Measurements from ENCODE around the gene IQSEC2.

The IQSEC2 gene

GRCh38 chrX:53250556-53250955 lies 30.8 kb downstream of the IQSEC2 start:
- Mint-ChIP-seq H3K4me1 (no peaks in the 10 kb centered on the region), H3K9me3 (peaks cover 13% of the 10 kb centered on the region), H3K27ac (no peak overlapping the region), H3K27me3 (ENCODE audit: low read depth) (no peaks in the 10 kb centered on the region), H3K4me3 (no peak overlapping the region), H3K36me3 (ENCODE audit: low read depth) (peaks cover 9% of the 10 kb centered on the region)
- TF ChIP-seq, protein P1, sequence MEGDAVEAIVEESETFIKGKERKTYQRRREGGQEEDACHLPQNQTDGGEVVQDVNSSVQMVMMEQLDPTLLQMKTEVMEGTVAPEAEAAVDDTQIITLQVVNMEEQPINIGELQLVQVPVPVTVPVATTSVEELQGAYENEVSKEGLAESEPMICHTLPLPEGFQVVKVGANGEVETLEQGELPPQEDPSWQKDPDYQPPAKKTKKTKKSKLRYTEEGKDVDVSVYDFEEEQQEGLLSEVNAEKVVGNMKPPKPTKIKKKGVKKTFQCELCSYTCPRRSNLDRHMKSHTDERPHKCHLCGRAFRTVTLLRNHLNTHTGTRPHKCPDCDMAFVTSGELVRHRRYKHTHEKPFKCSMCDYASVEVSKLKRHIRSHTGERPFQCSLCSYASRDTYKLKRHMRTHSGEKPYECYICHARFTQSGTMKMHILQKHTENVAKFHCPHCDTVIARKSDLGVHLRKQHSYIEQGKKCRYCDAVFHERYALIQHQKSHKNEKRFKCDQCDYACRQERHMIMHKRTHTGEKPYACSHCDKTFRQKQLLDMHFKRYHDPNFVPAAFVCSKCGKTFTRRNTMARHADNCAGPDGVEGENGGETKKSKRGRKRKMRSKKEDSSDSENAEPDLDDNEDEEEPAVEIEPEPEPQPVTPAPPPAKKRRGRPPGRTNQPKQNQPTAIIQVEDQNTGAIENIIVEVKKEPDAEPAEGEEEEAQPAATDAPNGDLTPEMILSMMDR (IDR thresholded peaks at IDR 0.05; ENCODE audit: unreplicated experiment in 3 of 3), result no peak

DNA sequence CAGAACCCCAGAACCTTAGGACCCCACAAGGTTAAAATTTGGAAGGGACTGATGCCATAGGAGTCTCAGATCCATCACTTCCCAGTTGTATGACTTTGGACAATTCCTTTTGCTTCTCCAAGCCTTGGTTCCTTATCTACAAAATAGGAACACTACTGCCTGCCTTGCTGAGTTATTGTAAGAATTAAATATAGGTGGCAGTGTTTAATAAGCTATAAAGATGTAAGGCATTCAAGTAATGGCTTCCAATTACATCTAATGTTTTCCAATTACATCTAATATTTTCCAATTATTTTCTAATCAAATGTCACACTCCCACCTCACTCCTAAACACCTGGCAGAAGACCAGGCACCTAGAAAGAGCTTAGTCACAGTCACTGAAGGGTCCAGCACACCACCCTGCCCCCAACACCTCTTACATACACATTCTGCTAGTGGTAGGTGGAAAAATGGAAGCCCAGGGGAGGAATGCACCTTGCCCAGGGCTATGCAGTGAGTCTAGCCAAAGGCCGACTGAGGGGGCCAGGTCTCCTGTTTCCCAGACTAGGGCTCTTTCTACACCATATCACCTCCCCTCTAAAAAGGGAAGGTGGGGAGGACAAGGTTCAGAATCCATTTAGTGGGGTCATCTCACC lies 31.9 kb downstream of the IQSEC2 start:
- no peaks in the 10 kb centered on the region for H3K27me3 Mint-ChIP-seq (ENCODE audit: low read depth)
- peaks cover 9% of the 10 kb centered on the region for H3K36me3 Mint-ChIP-seq (ENCODE audit: low read depth)
- H3K4me1 Mint-ChIP-seq, result no peaks in the 10 kb centered on the region
- H3K4me3 Mint-ChIP-seq, result no peak overlapping the region
- peaks cover 10% of the 10 kb centered on the region for H3K9me3 Mint-ChIP-seq
- no peak overlapping the region for H3K27ac Mint-ChIP-seq
- TF ChIP-seq, protein P1 (IDR thresholded peaks at IDR 0.05; ENCODE audit: unreplicated experiment in 3 of 3), result no peak

DNA sequence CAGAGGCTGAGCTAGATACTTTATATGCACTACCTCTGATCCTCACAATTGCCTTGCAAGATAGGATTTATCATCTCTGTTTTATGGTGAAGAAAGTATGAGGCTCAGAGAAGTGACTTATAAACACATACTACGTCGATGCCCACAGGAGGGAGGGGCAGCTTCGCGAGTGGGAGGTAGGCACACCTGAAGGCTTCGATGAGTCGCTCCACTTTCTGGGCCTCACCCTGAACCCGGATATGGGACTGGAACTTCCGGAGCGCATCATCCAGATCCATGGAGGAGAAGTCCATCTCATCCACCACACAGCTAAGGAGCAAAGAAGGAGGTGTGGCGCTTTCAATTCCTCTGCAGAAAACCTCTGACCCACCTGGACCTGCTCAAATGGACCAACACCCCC lies 33.5 kb downstream of the IQSEC2 start:
- Mint-ChIP-seq H3K9me3 (peaks cover 5% of the 10 kb centered on the region), H3K27me3 (ENCODE audit: low read depth) (no peaks in the 10 kb centered on the region), H3K4me3 (no peak overlapping the region), H3K36me3 (ENCODE audit: low read depth) (peaks cover 3% of the 10 kb centered on the region), H3K27ac (no peak overlapping the region), H3K4me1 (no peaks in the 10 kb centered on the region)
- TF ChIP-seq, protein P1 (IDR thresholded peaks at IDR 0.05; ENCODE audit: unreplicated experiment in 3 of 3), result no peak

GRCh38 chrX:53246231-53246630 lies 35.2 kb downstream of the IQSEC2 start:
- H3K9me3 Mint-ChIP-seq, result peaks cover 7% of the 10 kb centered on the region
- peaks cover 3% of the 10 kb centered on the region for H3K36me3 Mint-ChIP-seq (ENCODE audit: low read depth)
- no peaks in the 10 kb centered on the region for H3K4me1 Mint-ChIP-seq
- TF ChIP-seq, protein P1 (IDR thresholded peaks at IDR 0.05; ENCODE audit: unreplicated experiment in 3 of 3), result no peak
- no peak overlapping the region for H3K27ac Mint-ChIP-seq
- H3K27me3 Mint-ChIP-seq (ENCODE audit: low read depth), result no peaks in the 10 kb centered on the region
- no peak overlapping the region for H3K4me3 Mint-ChIP-seq

DNA sequence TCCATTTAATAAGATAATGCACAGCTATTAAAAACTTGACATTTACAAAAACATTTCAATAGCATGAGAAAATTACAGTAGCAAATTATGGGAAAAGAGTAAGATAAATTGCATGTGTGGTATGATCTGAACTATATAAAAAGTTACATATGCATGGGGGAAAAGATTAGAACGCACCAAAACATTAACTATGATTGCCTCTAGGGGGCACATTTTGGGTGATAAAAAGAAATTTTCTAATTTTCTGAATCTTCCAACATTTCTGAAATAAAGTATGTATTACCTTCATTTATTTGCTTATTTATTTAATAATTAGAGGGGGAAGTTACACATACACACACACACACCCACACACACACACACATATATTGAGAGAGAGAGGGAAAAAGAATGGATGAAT lies 36.8 kb downstream of the IQSEC2 start:
- Mint-ChIP-seq H3K27me3 (ENCODE audit: low read depth) (no peaks in the 10 kb centered on the region), H3K36me3 (ENCODE audit: low read depth) (peaks cover 3% of the 10 kb centered on the region), H3K9me3 (peaks cover 7% of the 10 kb centered on the region), H3K4me3 (no peak overlapping the region), H3K4me1 (no peaks in the 10 kb centered on the region), H3K27ac (no peak overlapping the region)
- TF ChIP-seq, protein P1 (IDR thresholded peaks at IDR 0.05; ENCODE audit: unreplicated experiment in 3 of 3), result no peak

- TF ChIP-seq, protein P1 (IDR thresholded peaks at IDR 0.05; ENCODE audit: unreplicated experiment in 3 of 3), result no peak
- Mint-ChIP-seq H3K9me3 (peaks cover 13% of the 10 kb centered on the region), H3K27ac (no peak overlapping the region), H3K36me3 (ENCODE audit: low read depth) (peaks cover 10% of the 10 kb centered on the region), H3K4me3 (no peak overlapping the region), H3K4me1 (no peaks in the 10 kb centered on the region), H3K27me3 (ENCODE audit: low read depth) (no peaks in the 10 kb centered on the region)
Observed at GRCh38 chrX:53242310-53242709, 39.1 kb downstream of the IQSEC2 start.

All from nephron (organoid).